ENCODE results near the gene KLRK1.

GRCh38 chr12:10389904-10390303 is at the start of gene KLRK1:
- no peak for TF ChIP-seq CTCF (IDR thresholded peaks at IDR 0.05)
- no peak for TF ChIP-seq EZH2 (IDR thresholded peaks at IDR 0.05; ENCODE audit: borderline replicate concordance, insufficient read depth, low read depth, low read length, poor library complexity, severe bottlenecking)
